ENCODE data around the gene HEY2. TPM values are rescaled to one million over a fixed set of nuclear protein-coding genes. Genes with fewer than 3 reads are reported as not detected.
A peak's percentile ranks its signal among the peaks of the same experiment; 100 is the strongest.

HEY2 gene
- total and polyA plus RNA-seq, 8 donors, result 1.3 to 2.9 (median 1.9) TPM

DNA sequence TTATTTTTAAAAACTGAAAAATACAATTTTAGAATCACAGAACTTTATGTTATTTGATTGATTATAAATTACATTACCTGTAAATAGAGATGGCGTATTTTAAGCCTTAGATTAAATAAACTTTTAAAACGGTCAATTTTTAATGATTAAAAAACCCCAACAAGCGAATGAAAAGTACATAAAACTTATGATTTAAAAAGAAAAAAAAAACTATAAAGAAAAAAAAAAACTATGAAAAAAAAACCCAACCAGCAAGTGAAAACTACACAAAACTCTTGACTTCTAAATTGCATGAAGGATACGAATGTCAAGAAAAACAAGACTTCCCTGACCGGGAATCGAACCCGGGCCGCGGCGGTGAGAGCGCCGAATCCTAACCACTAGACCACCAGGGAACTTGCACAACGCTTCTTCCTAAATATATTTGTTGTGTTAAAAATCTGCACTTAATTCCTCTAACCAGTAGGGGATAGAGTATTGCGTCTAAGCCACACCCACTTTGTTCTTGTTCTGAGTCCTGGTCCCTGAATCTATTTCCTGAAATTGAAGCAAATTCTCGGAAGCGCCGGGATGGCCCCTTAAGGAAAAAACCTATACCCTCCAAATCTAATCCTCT, 30.6 kb downstream of the HEY2 start:
- FAIRE-seq, result peak; percentile 91
- Histone ChIP-seq H3K27ac (peak overlapping the region; percentile 74 to 96 (median 89)), H3K4me1 (peaks cover 0 to 5% (median 0%) of the 10 kb centered on the region in 3 donors), H3K4me3 (peak overlapping the region; percentile 31 to 54 (median 43)), H3K27me3 (no peaks in the 10 kb centered on the region), H3K36me3 (no peaks in the 10 kb centered on the region), H3K9me3 (no peaks in the 10 kb centered on the region)
- TF ChIP-seq, protein P1, sequence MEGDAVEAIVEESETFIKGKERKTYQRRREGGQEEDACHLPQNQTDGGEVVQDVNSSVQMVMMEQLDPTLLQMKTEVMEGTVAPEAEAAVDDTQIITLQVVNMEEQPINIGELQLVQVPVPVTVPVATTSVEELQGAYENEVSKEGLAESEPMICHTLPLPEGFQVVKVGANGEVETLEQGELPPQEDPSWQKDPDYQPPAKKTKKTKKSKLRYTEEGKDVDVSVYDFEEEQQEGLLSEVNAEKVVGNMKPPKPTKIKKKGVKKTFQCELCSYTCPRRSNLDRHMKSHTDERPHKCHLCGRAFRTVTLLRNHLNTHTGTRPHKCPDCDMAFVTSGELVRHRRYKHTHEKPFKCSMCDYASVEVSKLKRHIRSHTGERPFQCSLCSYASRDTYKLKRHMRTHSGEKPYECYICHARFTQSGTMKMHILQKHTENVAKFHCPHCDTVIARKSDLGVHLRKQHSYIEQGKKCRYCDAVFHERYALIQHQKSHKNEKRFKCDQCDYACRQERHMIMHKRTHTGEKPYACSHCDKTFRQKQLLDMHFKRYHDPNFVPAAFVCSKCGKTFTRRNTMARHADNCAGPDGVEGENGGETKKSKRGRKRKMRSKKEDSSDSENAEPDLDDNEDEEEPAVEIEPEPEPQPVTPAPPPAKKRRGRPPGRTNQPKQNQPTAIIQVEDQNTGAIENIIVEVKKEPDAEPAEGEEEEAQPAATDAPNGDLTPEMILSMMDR (IDR thresholded peaks at IDR 0.05), result peak in 2 of 4 donors; percentile 19 to 32
- intact Hi-C loops (cut with DNase I), result loop anchor here in 1 of 3 donors (10.0 kb wide), 1 partner anchor 175 kb away; the partner anchor contains the start of gene HINT3
- 12 to 13% methylated on average over 17 of the region's 17 CpGs for WGBS, 2 donors
- ATAC-seq, result peak; percentile 92 to 96 (median 93)
- peak; percentile 75 to 91 (median 83) for DNase-seq

DNA sequence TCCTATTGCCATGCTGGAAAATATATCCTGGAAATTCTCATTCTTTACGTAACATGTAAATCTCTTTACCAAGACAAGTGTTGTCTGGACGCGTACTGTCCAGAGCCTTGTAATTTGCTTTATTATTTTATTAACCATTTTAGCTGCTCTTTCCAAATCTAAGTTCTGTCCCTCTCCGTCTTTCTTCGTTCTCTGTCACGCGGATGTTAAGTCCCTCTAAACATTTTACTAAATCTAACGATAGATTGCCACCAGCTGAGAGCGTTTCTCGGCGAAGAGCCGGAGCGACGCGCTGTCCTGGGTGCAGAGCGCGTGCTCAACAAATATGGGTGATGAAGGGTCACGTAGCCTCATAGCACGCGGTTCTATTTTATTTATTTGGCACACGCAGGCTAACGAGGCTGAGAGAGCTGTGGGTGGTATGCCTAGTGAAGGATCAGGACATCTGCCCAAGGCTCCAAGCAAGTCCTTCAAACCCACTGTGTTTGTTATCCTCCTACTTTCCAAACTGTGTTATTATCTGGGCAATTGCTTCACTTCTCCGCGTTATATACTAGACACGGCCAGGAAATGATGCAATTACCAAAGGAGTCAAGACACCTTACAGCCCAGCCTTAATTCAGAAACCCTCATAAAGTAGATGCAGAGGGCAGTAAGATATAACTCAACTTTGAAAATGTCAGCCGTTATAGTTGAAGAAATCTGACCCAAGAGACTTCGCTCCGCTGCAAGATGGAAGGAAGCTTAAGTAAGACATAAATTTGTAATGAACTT, 31.3 kb downstream of the HEY2 start:
- peak in 5 of 6 donors; percentile 30 to 74 (median 56) for DNase-seq
- intact Hi-C loops (cut with DNase I), result loop anchor here in 1 of 3 donors (10.0 kb wide), 1 partner anchor 174 kb away; the partner anchor contains the start of gene HINT3

DNA sequence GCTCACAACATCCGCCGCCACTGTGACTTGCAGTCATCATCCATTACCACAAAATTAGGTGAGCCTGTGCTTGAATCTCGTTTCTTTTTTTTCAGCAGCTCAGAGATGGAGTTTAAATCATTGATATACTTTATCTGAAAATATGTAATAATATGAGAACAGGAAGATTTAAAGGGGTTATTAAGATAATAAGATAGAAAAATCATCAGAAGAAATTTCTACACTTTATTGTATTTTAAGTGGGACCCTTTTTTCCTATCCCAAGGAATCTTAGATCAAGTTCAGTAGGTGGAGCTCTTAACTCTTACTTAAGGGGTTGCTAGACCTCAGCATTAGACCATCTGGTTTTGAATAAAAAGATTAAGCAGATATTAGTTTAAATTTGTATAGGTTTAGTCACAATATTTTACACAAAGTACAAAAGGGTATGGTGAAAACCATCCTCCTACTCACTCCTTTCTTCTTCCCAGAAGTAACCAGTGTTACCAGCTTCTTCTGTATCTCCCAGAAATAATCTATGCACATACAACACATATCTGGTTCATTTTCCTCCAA, 32.0 kb downstream of the HEY2 start:
- no peaks in the 10 kb centered on the region for H3K36me3 ChIP-seq
- 0% methylated on average over 3 of the region's 3 CpGs for WGBS, 2 donors
- H3K27me3 ChIP-seq, result no peaks in the 10 kb centered on the region
- TF ChIP-seq, protein P1 (IDR thresholded peaks at IDR 0.05), result no peak
- intact Hi-C loops (cut with DNase I), result loop anchor here in 1 of 3 donors (10.0 kb wide), 1 partner anchor 173 kb away; the partner anchor contains the start of gene HINT3
- ATAC-seq (peak; percentile 14 to 59 (median 32)), FAIRE-seq (no peak), DNase-seq (no peak)
- H3K27ac ChIP-seq, result peak overlapping the region; percentile 74 to 96 (median 89)
- no peaks in the 10 kb centered on the region for H3K9me3 ChIP-seq
- H3K4me3 ChIP-seq, result peak overlapping the region; percentile 31 to 54 (median 43)
- peaks cover 0 to 5% (median 0%) of the 10 kb centered on the region in 3 donors for H3K4me1 ChIP-seq

More for the DNA sequence above, 31.3 kb downstream of the HEY2 start:
- H3K4me1 ChIP-seq, result peaks cover 0 to 5% (median 0%) of the 10 kb centered on the region in 3 donors
- TF ChIP-seq, protein P1 (IDR thresholded peaks at IDR 0.05), result no peak
- no peaks in the 10 kb centered on the region for H3K27me3 ChIP-seq
- H3K27ac ChIP-seq, result peak overlapping the region; percentile 74 to 96 (median 89)
- H3K36me3 ChIP-seq, result no peaks in the 10 kb centered on the region
- FAIRE-seq, result no peak
- peak; percentile 72 to 91 (median 84) for ATAC-seq
- 0 to 1% methylated on average over 28 of the region's 28 CpGs for WGBS, 2 donors
- H3K9me3 ChIP-seq, result no peaks in the 10 kb centered on the region
- H3K4me3 ChIP-seq, result peak overlapping the region; percentile 31 to 54 (median 43)

DNA sequence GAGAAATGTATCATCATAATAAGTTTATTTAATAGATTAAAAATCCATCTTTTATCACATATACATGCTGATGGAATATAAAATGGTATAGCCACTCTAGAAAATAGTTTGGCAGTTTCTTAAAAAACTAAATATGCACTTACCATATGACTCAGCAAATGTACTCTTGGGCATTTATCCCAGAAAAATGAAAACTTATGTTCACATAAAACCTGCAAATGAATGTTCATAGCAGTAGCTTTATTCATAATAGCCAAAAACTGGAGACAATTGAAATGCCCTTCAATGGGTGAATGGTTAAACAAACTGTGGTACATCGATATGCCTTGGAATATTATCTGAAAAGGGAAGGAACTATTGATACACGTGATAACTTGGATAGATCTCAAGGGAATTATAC, 34.9 kb downstream of the HEY2 start:
- WGBS, 2 donors, result 54 to 69% methylated on average over 2 of the region's 2 CpGs
- Histone ChIP-seq H3K27me3 (no peaks in the 10 kb centered on the region), H3K4me1 (peaks cover 2 to 9% (median 3%) of the 10 kb centered on the region in 3 donors), H3K36me3 (no peaks in the 10 kb centered on the region), H3K4me3 (no peak overlapping the region), H3K27ac (no peak overlapping the region), H3K9me3 (no peaks in the 10 kb centered on the region)
- intact Hi-C loops (cut with DNase I), result loop anchor here in 1 of 3 donors (10.0 kb wide), 1 partner anchor 170 kb away; the partner anchor contains the start of gene HINT3
- TF ChIP-seq, protein P1 (IDR thresholded peaks at IDR 0.05), result no peak
- DNase-seq (no peak), FAIRE-seq (no peak), ATAC-seq (no peak)

Measured in pancreas (tissue), 10 donors.